Panc1 (cell line): ENCODE measurements around the gene NAA38. TPM values are rescaled to one million over a fixed set of nuclear protein-coding genes. Genes with fewer than 3 reads are reported as not detected.
"Not testable (repeated sequence)": the region's sequence is repeated elsewhere in the genome, so short reads cannot be mapped to it uniquely, and the experiment has no call there.

Experiments
- ATAC-seq: fragments of 200-7000 bp; cut with Tn5 transposase; 2 replicates; pipeline ENCODE4 v1.9.1; 2020; ENCODE audit warnings: mild to moderate bottlenecking, moderate library complexity
- BruUV-seq: library from RNA; stranded (reverse); fragments of 400-500 nt; replicated peaks from 2 replicates; lab custom pipeline; 2021; lab: Mats Ljungman, UMichigan
- CTCF ChIA-PET: fragments of 300-600 bp; sonication (Branson Sonifier 250); formaldehyde crosslinking; loops from one replicate; lab custom pipeline; 2022; ENCODE audit warnings: antibody characterized with exemption; lab: Charles Lee
- POLR2A ChIA-PET: fragments of 300-600 bp; sonication (Branson Sonifier 250); formaldehyde crosslinking; loops from one replicate; lab custom pipeline; 2022; ENCODE audit warnings: antibody characterized with exemption; lab: Charles Lee
- DNase-seq: peaks from one replicate; pipeline ENCODE4 v3.0.0-alpha.2; 2010; ENCODE audit warnings: low read depth, low spot score
- H3K27ac ChIP-seq: 2 replicates; pipeline ENCODE4 v1.5.1; 2011; ENCODE audit warnings: mild to moderate bottlenecking, low read length, inconsistent platforms
- H3K27me3 ChIP-seq: fragments of 200-500 bp; sonication (Bioruptor generic); 2 replicates; pipeline ENCODE4 v1.6.0; 2014; ENCODE audit warnings: low read length, inconsistent platforms; ENCODE audit not compliant: control insufficient read depth, insufficient read depth
- H3K36me3 ChIP-seq: fragments of 200-500 bp; sonication (Bioruptor generic); 2 replicates; pipeline ENCODE4 v1.5.1; 2014; ENCODE audit warnings: inconsistent platforms, mild to moderate bottlenecking, low read length, moderate library complexity; ENCODE audit not compliant: control insufficient read depth, insufficient read depth
- H3K4me1 ChIP-seq: 2 replicates; pipeline ENCODE4 v1.5.1; 2011; ENCODE audit warnings: inconsistent platforms, mild to moderate bottlenecking, low read length, moderate library complexity; ENCODE audit not compliant: control insufficient read depth, insufficient read depth
- H3K4me3 ChIP-seq, 2 experiments: 2 replicates each; pipeline ENCODE4 v1.5.1; 2011 to 2012; ENCODE audit warnings: low read depth in 2 of 2, low read length in 2 of 2, mild to moderate bottlenecking in 2 of 2, inconsistent platforms in 1 of 2, moderate library complexity in 1 of 2
- H3K9me3 ChIP-seq: fragments of 200-500 bp; sonication (Bioruptor generic); 2 replicates; pipeline ENCODE4 v1.5.1; 2014; ENCODE audit warnings: low read depth, mild to moderate bottlenecking, inconsistent platforms, low read length, moderate library complexity; ENCODE audit not compliant: control insufficient read depth, insufficient read depth
- POLR2AphosphoS5 ChIP-seq: IDR thresholded peaks from 2 replicates; pipeline ENCODE4 v1.6.1; 2012; ENCODE audit warnings: mild to moderate bottlenecking, low read depth, low read length, moderate library complexity
- SIN3A ChIP-seq: IDR thresholded peaks from 2 replicates; pipeline ENCODE4 v1.6.1; 2012; ENCODE audit warnings: low read depth, mild to moderate bottlenecking, low read length, moderate library complexity, borderline replicate concordance; ENCODE audit not compliant: insufficient read depth
- TCF7L2 ChIP-seq: IDR thresholded peaks from 2 replicates; pipeline ENCODE4 v1.6.1; 2011; ENCODE audit warnings: mild to moderate bottlenecking, low read depth, low read length, inconsistent platforms
- in situ Hi-C: cut with HindIII; loops from 2 replicates; pipeline ENCODE4 v1.10.0; 2016; ENCODE audit warnings: low sequenced_read_pairs, low pct_unique_long_range_greater_than_20kb
- intact Hi-C: fragments of 100-400 bp; cut with micrococcal nuclease; formaldehyde crosslinking; loops from one replicate; pipeline ENCODE4 v1.10.0; 2022; ENCODE audit not compliant: unreplicated experiment
- total RNA-seq: library from RNA; stranded (reverse); gene quantifications from one replicate; pipeline ENCODE4 v1.2.1, GENCODE V29; 2021; ENCODE audit not compliant: unreplicated experiment
- TF ChIP-seq, protein P1 (sequence below), 2 experiments: IDR thresholded peaks; 2 replicates each; pipeline ENCODE4 v1.6.1; 2011 to 2012; ENCODE audit warnings: low read depth in 2 of 2, control low read depth in 1 of 2, low read length in 1 of 2, mild to moderate bottlenecking in 1 of 2, moderate library complexity in 1 of 2; ENCODE audit not compliant: insufficient read depth in 1 of 2
- TF ChIP-seq, protein P2 (sequence below): fragments of 450-650 bp; IDR thresholded peaks from 2 replicates; pipeline ENCODE4 v1.5.1; 2017; ENCODE audit warnings: mild to moderate bottlenecking

The NAA38 gene
- total RNA-seq, 1 experiment from 2014 or later, result 75.2 TPM

GRCh38 chr17:7864995-7865650, 7.8 kb upstream of the NAA38 start:
- peaks cover 3% of the 10 kb centered on the region; the same call in 1 of the 2 replicates for H3K4me1 ChIP-seq
- CTCF ChIA-PET, result interaction anchor here (0.6 to 1.3 kb wide), 3 partner anchors 30 to 176 kb away, joined by 3 to 7 read pairs (median 4); no protein-coding TSS in a partner anchor
- TF ChIP-seq POLR2AphosphoS5 (no peak), TCF7L2 (no peak), SIN3A (no peak)
- TF ChIP-seq, protein P1, sequence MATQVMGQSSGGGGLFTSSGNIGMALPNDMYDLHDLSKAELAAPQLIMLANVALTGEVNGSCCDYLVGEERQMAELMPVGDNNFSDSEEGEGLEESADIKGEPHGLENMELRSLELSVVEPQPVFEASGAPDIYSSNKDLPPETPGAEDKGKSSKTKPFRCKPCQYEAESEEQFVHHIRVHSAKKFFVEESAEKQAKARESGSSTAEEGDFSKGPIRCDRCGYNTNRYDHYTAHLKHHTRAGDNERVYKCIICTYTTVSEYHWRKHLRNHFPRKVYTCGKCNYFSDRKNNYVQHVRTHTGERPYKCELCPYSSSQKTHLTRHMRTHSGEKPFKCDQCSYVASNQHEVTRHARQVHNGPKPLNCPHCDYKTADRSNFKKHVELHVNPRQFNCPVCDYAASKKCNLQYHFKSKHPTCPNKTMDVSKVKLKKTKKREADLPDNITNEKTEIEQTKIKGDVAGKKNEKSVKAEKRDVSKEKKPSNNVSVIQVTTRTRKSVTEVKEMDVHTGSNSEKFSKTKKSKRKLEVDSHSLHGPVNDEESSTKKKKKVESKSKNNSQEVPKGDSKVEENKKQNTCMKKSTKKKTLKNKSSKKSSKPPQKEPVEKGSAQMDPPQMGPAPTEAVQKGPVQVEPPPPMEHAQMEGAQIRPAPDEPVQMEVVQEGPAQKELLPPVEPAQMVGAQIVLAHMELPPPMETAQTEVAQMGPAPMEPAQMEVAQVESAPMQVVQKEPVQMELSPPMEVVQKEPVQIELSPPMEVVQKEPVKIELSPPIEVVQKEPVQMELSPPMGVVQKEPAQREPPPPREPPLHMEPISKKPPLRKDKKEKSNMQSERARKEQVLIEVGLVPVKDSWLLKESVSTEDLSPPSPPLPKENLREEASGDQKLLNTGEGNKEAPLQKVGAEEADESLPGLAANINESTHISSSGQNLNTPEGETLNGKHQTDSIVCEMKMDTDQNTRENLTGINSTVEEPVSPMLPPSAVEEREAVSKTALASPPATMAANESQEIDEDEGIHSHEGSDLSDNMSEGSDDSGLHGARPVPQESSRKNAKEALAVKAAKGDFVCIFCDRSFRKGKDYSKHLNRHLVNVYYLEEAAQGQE (IDR thresholded peaks at IDR 0.05; ENCODE audit: insufficient read depth in 1 of 2, low read depth in 2 of 2, low read length in 1 of 2), result no peak
- TF ChIP-seq, protein P2, sequence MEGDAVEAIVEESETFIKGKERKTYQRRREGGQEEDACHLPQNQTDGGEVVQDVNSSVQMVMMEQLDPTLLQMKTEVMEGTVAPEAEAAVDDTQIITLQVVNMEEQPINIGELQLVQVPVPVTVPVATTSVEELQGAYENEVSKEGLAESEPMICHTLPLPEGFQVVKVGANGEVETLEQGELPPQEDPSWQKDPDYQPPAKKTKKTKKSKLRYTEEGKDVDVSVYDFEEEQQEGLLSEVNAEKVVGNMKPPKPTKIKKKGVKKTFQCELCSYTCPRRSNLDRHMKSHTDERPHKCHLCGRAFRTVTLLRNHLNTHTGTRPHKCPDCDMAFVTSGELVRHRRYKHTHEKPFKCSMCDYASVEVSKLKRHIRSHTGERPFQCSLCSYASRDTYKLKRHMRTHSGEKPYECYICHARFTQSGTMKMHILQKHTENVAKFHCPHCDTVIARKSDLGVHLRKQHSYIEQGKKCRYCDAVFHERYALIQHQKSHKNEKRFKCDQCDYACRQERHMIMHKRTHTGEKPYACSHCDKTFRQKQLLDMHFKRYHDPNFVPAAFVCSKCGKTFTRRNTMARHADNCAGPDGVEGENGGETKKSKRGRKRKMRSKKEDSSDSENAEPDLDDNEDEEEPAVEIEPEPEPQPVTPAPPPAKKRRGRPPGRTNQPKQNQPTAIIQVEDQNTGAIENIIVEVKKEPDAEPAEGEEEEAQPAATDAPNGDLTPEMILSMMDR, result no peak
- intact Hi-C loops (no loop called here), in situ Hi-C loops (no loop called here)
- POLR2A ChIA-PET, result no interaction called here
- ATAC-seq (no peak), DNase-seq (no peak)
- peaks cover 4% of the 10 kb centered on the region; the same call in 1 of the 2 replicates for H3K9me3 ChIP-seq
- H3K27me3 ChIP-seq, result no peaks in the 10 kb centered on the region
- H3K4me3 ChIP-seq, result no peak overlapping the region
- no peaks in the 10 kb centered on the region; the same call in 1 of the 2 replicates for H3K36me3 ChIP-seq
- BruUV-seq, result no TSS peak
- H3K27ac ChIP-seq, result no peak overlapping the region

GRCh38 chr17:7864384-7864783, 7.0 kb upstream of the NAA38 start:
- CTCF ChIA-PET, result interaction anchor here (0.6 to 1.3 kb wide), 2 partner anchors 119 to 177 kb away, joined by 3 to 4 read pairs; no protein-coding TSS in a partner anchor
- H3K9me3 ChIP-seq, H3K27ac ChIP-seq, H3K27me3 ChIP-seq, H3K4me1 ChIP-seq, DNase-seq, ATAC-seq, H3K4me3 ChIP-seq, BruUV-seq, in situ Hi-C loops, intact Hi-C loops, H3K36me3 ChIP-seq: not testable (repeated sequence)
- POLR2A ChIA-PET, result interaction anchor here (0.6 kb wide), 1 partner anchor 21 kb away, joined by 10 read pairs; no protein-coding TSS in a partner anchor
